ENCODE results near the gene GYS1.

GYS1 gene

GRCh38 chr19:48965040-48965805, 27.9 kb downstream of the GYS1 start, which contains the start of gene FTL:
TSS of gene FTL (plus strand) at chr19:48965309. CDS start at chr19:48965508, 199 bp downstream.
- in situ Hi-C loops (cut with MboI; ENCODE audit: low sequenced_read_pairs), result no loop called here

- in situ Hi-C loops (cut with MboI; ENCODE audit: low sequenced_read_pairs), result no loop called here
Observed at GRCh38 chr19:48964205-48965039, 28.7 kb downstream of the GYS1 start.

- in situ Hi-C loops (cut with MboI; ENCODE audit: low sequenced_read_pairs), result no loop called here
Observed at GRCh38 chr19:48963371-48964204, 29.5 kb downstream of the GYS1 start.

- in situ Hi-C loops (cut with MboI; ENCODE audit: low sequenced_read_pairs), result no loop called here
Observed at GRCh38 chr19:48962849-48963165, 30.3 kb downstream of the GYS1 start.

- in situ Hi-C loops (cut with MboI; ENCODE audit: low sequenced_read_pairs), result no loop called here
Observed at GRCh38 chr19:48962029-48962848, 30.9 kb downstream of the GYS1 start.

- in situ Hi-C loops (cut with MboI; ENCODE audit: low sequenced_read_pairs), result no loop called here
Observed at GRCh38 chr19:48961673-48962028, 31.5 kb downstream of the GYS1 start.

GRCh38 chr19:48961051-48961649, 32.0 kb downstream of the GYS1 start:
- in situ Hi-C loops (cut with MboI; ENCODE audit: low sequenced_read_pairs), result no loop called here

- in situ Hi-C loops (cut with MboI; ENCODE audit: low sequenced_read_pairs), result no loop called here
Observed at GRCh38 chr19:48959341-48960239, 33.5 kb downstream of the GYS1 start.

- in situ Hi-C loops (cut with MboI; ENCODE audit: low sequenced_read_pairs), result no loop called here
Observed at GRCh38 chr19:48958006-48958405, 35.1 kb downstream of the GYS1 start.

- in situ Hi-C loops (cut with MboI; ENCODE audit: low sequenced_read_pairs), result no loop called here
Observed at GRCh38 chr19:48955308-48955958, 37.7 kb downstream of the GYS1 start.

- in situ Hi-C loops (cut with MboI; ENCODE audit: low sequenced_read_pairs), result no loop called here
Observed at GRCh38 chr19:48954595-48955307, 38.4 kb downstream of the GYS1 start, which contains the start of gene BAX. TSS of gene BAX (plus strand) at chr19:48954875. CDS start at chr19:48954929, 54 bp downstream.

- in situ Hi-C loops (cut with MboI; ENCODE audit: low sequenced_read_pairs), result no loop called here
Observed at GRCh38 chr19:48953990-48954594, 39.0 kb downstream of the GYS1 start.

GRCh38 chr19:48953141-48953540, 40.0 kb downstream of the GYS1 start:
- in situ Hi-C loops (cut with MboI; ENCODE audit: low sequenced_read_pairs), result no loop called here

DNA sequence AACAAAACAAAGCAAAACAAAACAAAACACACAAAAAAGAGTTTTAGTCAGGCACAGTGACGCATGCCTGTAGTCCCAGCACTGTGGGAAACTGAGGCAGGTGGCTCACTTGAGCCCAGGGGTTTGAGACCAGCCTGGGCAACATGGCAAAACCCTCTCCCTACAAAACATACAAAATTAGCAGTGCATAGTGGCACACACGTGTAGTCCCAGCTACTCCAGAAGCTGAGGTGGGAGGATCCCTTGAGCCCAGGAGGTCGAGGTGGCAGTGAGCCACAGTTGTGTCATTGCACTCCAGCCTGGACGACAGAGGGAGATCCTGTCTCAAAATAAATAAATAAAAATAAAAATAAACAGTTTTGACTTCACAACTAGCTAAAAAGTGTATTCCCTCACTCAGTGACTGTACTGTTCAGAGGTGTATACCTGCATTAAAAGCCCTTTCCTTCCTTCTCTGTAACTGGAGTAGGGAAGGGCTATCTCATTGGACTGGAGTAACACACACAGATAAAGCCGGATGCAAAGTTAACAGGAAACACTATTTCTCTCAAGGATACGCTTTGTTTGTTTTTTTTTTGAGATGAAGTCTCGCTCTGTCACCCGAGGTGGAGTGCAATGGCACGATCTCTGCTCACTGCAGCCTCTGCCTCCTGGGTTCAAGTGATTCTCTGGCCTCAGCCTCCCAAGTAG, 42.1 kb downstream of the GYS1 start:
- in situ Hi-C loops (cut with MboI; ENCODE audit: low sequenced_read_pairs), result no loop called here

- in situ Hi-C loops (cut with MboI; ENCODE audit: low sequenced_read_pairs), result no loop called here
Observed at GRCh38 chr19:48950159-48950558, 43.0 kb downstream of the GYS1 start.

GRCh38 chr19:48947258-48947542, 45.9 kb downstream of the GYS1 start:
- in situ Hi-C loops (cut with MboI; ENCODE audit: low sequenced_read_pairs), result no loop called here

Data from HL-60/S4 (cell line).